ENCODE measurements around the gene SOHLH2.

SOHLH2 gene

GRCh38 chr13:36133950-36134626 lies 80.3 kb downstream of the SOHLH2 start:
- H3K27me3 Mint-ChIP-seq: peaks cover 33% of the 10 kb centered on the region
- no peaks in the 10 kb centered on the region for H3K9me3 Mint-ChIP-seq
- H3K27ac Mint-ChIP-seq: no peak overlapping the region
- H3K4me1 Mint-ChIP-seq (ENCODE audit: low read depth): no peaks in the 10 kb centered on the region
- H3K36me3 Mint-ChIP-seq (ENCODE audit: low read depth): no peaks in the 10 kb centered on the region
- no peak overlapping the region for H3K4me3 Mint-ChIP-seq
- intact Hi-C loops (cut with micrococcal nuclease): no loop called here

GRCh38 chr13:36132376-36132775 lies 82.0 kb downstream of the SOHLH2 start:
- no peaks in the 10 kb centered on the region for H3K4me1 Mint-ChIP-seq (ENCODE audit: low read depth)
- no peak overlapping the region for H3K4me3 Mint-ChIP-seq
- intact Hi-C loops (cut with micrococcal nuclease): no loop called here
- peaks cover 38% of the 10 kb centered on the region for H3K27me3 Mint-ChIP-seq
- H3K27ac Mint-ChIP-seq: no peak overlapping the region
- no peaks in the 10 kb centered on the region for H3K9me3 Mint-ChIP-seq
- no peaks in the 10 kb centered on the region for H3K36me3 Mint-ChIP-seq (ENCODE audit: low read depth)

GRCh38 chr13:36131931-36132297 lies 82.4 kb downstream of the SOHLH2 start:
- H3K4me1 Mint-ChIP-seq (ENCODE audit: low read depth): no peaks in the 10 kb centered on the region
- H3K27me3 Mint-ChIP-seq: peaks cover 38% of the 10 kb centered on the region
- H3K27ac Mint-ChIP-seq: no peak overlapping the region
- no peaks in the 10 kb centered on the region for H3K36me3 Mint-ChIP-seq (ENCODE audit: low read depth)
- H3K4me3 Mint-ChIP-seq: no peak overlapping the region
- intact Hi-C loops (cut with micrococcal nuclease): no loop called here
- no peaks in the 10 kb centered on the region for H3K9me3 Mint-ChIP-seq

- no peaks in the 10 kb centered on the region for H3K4me1 Mint-ChIP-seq (ENCODE audit: low read depth)
- H3K27me3 Mint-ChIP-seq: peaks cover 38% of the 10 kb centered on the region
- no peak within 1 kb of the TSS for H3K4me3 Mint-ChIP-seq
- no peaks in the 10 kb centered on the region for H3K9me3 Mint-ChIP-seq
- H3K27ac Mint-ChIP-seq: no peak within 1 kb of the TSS
- intact Hi-C loops (cut with micrococcal nuclease): no loop called here
- no peaks in the 10 kb centered on the region for H3K36me3 Mint-ChIP-seq (ENCODE audit: low read depth)
Measured at GRCh38 chr13:36131222-36131930, 83.0 kb downstream of the SOHLH2 start, which contains the start of gene DCLK1. DCLK1 (minus strand) TSS chr13:36131382.

- no peak overlapping the region for H3K4me3 Mint-ChIP-seq
- H3K9me3 Mint-ChIP-seq: no peaks in the 10 kb centered on the region
- no peak overlapping the region for H3K27ac Mint-ChIP-seq
- H3K27me3 Mint-ChIP-seq: peaks cover 39% of the 10 kb centered on the region
- H3K36me3 Mint-ChIP-seq (ENCODE audit: low read depth): no peaks in the 10 kb centered on the region
- no peaks in the 10 kb centered on the region for H3K4me1 Mint-ChIP-seq (ENCODE audit: low read depth)
- intact Hi-C loops (cut with micrococcal nuclease): no loop called here
Measured at GRCh38 chr13:36130552-36131221, 83.7 kb downstream of the SOHLH2 start.

- intact Hi-C loops (cut with micrococcal nuclease): no loop called here
- Mint-ChIP-seq H3K4me1 (ENCODE audit: low read depth) (no peaks in the 10 kb centered on the region), H3K9me3 (no peaks in the 10 kb centered on the region), H3K36me3 (ENCODE audit: low read depth) (no peaks in the 10 kb centered on the region), H3K4me3 (no peak overlapping the region), H3K27ac (no peak overlapping the region), H3K27me3 (peaks cover 42% of the 10 kb centered on the region)
Measured at GRCh38 chr13:36130193-36130551, 84.2 kb downstream of the SOHLH2 start.

GRCh38 chr13:36129539-36129938 lies 84.8 kb downstream of the SOHLH2 start:
- Mint-ChIP-seq H3K9me3 (no peaks in the 10 kb centered on the region), H3K4me3 (no peak overlapping the region), H3K27ac (no peak overlapping the region), H3K4me1 (ENCODE audit: low read depth) (no peaks in the 10 kb centered on the region), H3K36me3 (ENCODE audit: low read depth) (no peaks in the 10 kb centered on the region), H3K27me3 (peaks cover 42% of the 10 kb centered on the region)
- intact Hi-C loops (cut with micrococcal nuclease): no loop called here

GRCh38 chr13:36126491-36126890 lies 87.9 kb downstream of the SOHLH2 start:
- intact Hi-C loops (cut with micrococcal nuclease): no loop called here
- Mint-ChIP-seq H3K4me1 (ENCODE audit: low read depth) (no peaks in the 10 kb centered on the region), H3K27me3 (peaks cover 28% of the 10 kb centered on the region), H3K4me3 (no peak overlapping the region), H3K9me3 (no peaks in the 10 kb centered on the region), H3K27ac (no peak overlapping the region), H3K36me3 (ENCODE audit: low read depth) (no peaks in the 10 kb centered on the region)

- H3K4me1 Mint-ChIP-seq (ENCODE audit: low read depth): no peaks in the 10 kb centered on the region
- intact Hi-C loops (cut with micrococcal nuclease): no loop called here
- H3K27me3 Mint-ChIP-seq: peaks cover 25% of the 10 kb centered on the region
- H3K4me3 Mint-ChIP-seq: no peak overlapping the region
- H3K27ac Mint-ChIP-seq: no peak overlapping the region
- no peaks in the 10 kb centered on the region for H3K36me3 Mint-ChIP-seq (ENCODE audit: low read depth)
- H3K9me3 Mint-ChIP-seq: no peaks in the 10 kb centered on the region
Measured at GRCh38 chr13:36125841-36126240, 88.5 kb downstream of the SOHLH2 start.

GRCh38 chr13:36124236-36124822 lies 90.0 kb downstream of the SOHLH2 start:
- Mint-ChIP-seq H3K36me3 (ENCODE audit: low read depth) (no peaks in the 10 kb centered on the region), H3K4me1 (ENCODE audit: low read depth) (no peaks in the 10 kb centered on the region), H3K27me3 (peaks cover 10% of the 10 kb centered on the region), H3K9me3 (no peaks in the 10 kb centered on the region), H3K27ac (no peak overlapping the region), H3K4me3 (no peak overlapping the region)
- intact Hi-C loops (cut with micrococcal nuclease): no loop called here
